ENCODE measurements around the gene ATP13A2.
"Not testable (repeated sequence)": the region's sequence is repeated elsewhere in the genome, so short reads cannot be mapped to it uniquely, and the experiment has no call there.

GRCh38 chr1:16945512-16945911 lies 66.2 kb downstream of the ATP13A2 start:
- not testable (repeated sequence) for TF ChIP-seq CTCF (conservative IDR thresholded peaks at IDR 0.05; ENCODE audit: low read length); EZH2phosphoT487 (IDR thresholded peaks at IDR 0.05; ENCODE audit: borderline replicate concordance, low read depth, low read length)
